GM04504 (cell line): ENCODE data around the gene SH3GL2.
A peak's percentile ranks its signal among the peaks of the same experiment; 100 is the strongest.

Experiments used
- DNase-seq: peaks from one replicate; pipeline ENCODE4 v3.0.0-alpha.2; 2012; ENCODE audit warnings: low read depth

Gene SH3GL2

GRCh38 chr9:17578911-17579793 is at the start of gene SH3GL2:
TSS of gene SH3GL2 (plus strand) at chr9:17579066.
- DNase-seq, result no peak

- peak; percentile 7 for DNase-seq
Measured at GRCh38 chr9:17531642-17532254, 47.1 kb upstream of the SH3GL2 start.

DNA sequence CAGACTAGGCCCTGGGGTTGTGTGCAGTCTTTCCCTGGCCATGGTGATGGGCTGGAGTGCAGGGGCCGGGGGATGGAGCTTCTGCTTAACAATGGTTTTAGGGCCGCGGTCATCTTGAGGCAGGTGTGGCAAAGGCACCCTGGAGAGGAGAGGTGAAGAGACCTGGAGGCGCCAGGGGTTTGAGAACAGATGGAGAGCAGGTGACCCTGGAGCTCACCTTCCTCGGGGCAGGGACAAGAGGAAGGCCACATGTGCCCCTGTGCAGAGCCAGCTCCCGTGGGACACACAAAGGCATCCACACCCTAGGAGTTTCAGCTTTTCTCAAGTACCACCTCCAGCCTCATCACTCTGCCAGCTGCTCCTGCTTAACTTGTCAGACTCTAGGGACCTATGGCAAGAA is 46.4 kb upstream of the SH3GL2 start:
- no peak for DNase-seq

GRCh38 chr9:17535176-17535575 is 43.7 kb upstream of the SH3GL2 start:
- DNase-seq, result no peak

DNA sequence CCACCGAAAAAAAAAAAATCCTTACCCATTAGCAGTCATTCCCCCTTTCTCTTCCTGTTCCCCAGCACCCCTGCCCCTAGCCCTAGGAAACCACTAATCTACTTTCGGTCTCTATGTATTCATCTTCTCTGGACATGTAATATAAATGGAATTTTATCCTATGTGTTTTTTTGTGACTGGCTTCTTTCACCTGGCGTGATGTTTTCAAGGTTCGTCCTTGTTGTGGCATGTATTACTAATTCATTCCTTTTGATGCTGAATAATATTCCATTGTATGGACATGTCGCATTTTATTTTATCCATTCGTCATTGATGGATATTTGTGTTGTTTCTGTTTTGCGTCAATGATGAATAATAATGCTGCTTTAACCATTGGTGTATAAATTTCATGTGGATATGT is 42.8 kb upstream of the SH3GL2 start:
- no peak for DNase-seq

GRCh38 chr9:17551023-17551422 is 27.8 kb upstream of the SH3GL2 start:
- no peak for DNase-seq

- no peak for DNase-seq
Measured at GRCh38 chr9:17555362-17556054, 23.4 kb upstream of the SH3GL2 start.

DNA sequence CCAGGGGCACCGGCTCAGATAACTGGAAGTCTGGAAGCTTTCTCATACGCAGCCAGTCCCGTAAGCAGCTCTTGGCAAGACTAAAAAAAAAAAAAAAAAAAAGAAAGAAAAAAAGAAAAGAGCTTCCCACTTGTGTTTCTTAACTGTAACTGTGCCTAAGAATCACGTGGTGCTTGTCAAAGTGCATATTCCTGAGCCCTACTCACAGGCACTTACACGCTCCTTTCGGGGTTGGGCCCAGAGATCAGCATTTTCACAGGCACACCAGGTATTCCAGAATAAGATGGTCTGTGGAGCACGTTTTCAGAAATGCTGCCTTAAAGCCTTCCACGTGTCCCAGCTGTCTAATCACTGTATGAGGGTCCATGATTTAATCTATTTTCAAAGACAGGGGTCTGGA is 22.6 kb upstream of the SH3GL2 start:
- DNase-seq, result no peak

GRCh38 chr9:17556935-17557334 is 21.9 kb upstream of the SH3GL2 start:
- no peak for DNase-seq

DNA sequence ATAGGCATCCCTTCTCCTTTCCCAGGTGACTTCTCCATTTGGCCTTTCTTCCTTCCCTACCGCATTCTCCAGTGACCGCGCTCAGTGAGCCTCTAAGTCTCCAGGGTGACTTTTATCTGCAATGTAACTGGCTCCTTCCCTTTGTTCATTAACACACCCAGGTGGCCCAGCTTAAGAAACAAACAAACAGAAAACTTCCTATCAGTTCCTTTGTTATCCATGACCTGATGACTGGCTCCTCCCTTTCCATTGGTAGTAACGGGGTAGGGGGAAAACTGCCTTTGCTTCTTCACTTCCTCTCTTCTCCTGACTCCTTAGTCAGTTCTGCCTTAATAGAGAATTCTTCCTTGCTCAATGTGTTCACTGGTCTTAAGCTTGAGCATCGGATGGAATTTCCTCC is 7.0 kb upstream of the SH3GL2 start:
- no peak for DNase-seq

GRCh38 chr9:17574342-17574741 is 4.5 kb upstream of the SH3GL2 start:
- no peak for DNase-seq

DNA sequence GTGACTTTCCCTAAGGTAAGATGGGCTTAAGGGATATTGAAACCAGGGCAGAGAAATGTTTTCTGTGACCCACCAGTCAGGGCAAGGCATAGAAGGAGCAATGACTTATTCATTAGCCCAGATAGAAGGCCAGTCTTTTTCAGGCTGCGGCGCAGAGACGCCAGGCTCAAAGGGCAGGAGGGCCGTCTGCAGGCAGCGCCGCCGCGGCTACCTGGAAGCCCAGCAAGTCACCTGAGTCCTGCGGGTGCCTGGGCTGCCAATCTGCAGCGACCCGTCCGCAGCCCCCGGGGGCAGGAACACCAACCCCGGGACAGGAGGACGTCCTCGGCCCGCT is 322 bp upstream of the SH3GL2 start:
- no peak for DNase-seq

DNA sequence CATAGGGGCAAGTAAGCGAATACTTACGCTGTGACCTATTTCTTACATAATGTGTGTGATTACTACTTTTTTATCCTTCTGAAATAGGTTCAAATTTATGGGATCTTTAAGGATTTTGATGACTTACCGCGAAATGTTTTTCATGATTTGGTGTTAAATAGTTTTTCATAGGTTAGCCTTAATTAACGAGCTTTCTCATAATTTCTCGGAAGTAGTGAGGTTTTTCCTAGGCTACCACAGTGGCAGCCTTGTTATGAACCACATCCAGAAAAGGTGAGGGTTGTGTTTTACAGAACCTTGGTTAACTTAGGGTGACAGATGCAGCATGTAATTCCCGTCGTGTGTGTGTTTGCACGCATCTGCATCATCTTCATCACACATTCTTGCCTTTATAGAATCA is 1.3 kb downstream of the SH3GL2 start:
- DNase-seq, result no peak

DNA sequence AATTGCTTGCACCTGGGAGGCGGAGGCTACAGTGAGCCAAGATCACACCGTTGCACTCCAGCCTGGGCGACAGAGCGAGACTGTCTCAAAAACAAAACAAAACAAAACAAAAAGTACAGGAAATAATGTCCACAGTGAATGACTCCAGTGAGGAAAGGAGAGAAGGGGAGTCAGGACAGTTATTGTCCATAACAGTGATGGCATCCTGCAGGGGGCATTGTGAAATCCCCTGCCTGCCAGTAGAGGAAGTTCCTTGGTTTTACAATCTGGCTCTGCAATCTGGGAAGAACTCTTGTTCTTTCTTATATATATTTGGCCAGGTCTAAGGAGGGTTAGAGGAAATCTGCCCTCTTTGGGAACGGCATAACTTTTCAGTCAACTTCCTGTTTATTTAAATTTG is 8.2 kb downstream of the SH3GL2 start:
- DNase-seq, result no peak

DNA sequence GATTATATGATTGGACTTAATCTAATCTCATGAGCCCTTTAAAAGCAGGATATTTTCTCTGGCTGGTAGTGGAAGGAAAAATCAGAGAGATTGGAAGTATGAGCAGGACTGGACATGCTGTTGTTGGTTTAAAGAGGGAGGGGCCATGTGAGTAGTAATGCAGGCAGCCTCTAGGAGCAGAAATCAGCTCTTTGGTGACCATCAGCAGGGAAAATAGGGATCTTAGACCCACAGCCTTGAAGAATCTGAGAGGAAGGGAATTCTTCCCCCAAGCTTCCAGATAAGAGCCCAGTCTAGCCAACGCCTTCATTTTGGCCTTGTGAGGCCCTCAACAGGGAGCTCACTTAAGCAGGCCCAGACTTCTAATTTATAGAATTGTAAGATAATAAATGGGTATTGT is 9.5 kb downstream of the SH3GL2 start:
- DNase-seq, result no peak

- DNase-seq, result no peak
Measured at GRCh38 chr9:17588941-17589340, 10.1 kb downstream of the SH3GL2 start.

GRCh38 chr9:17589771-17590170 is 10.9 kb downstream of the SH3GL2 start:
- no peak for DNase-seq

DNA sequence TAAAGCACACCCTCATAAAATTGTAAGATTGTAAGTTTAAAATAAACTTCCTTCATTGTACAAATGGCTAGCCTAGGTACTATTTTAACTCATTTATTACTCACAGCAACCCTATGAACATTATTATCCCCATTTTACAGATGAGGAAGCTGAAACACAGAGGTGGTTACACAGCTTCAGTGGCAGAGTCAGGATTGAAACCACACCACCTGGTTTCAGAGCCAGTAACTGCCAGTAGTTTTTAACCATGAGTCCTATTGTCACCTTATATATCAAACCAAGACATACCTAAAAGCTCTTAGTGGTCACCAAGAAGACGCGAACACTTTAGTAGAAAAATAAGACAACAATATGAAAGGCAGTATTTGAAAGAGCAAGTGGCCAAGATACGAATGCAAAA is 16.1 kb downstream of the SH3GL2 start:
- DNase-seq, result no peak

GRCh38 chr9:17597977-17598376 is 19.1 kb downstream of the SH3GL2 start:
- no peak for DNase-seq

DNA sequence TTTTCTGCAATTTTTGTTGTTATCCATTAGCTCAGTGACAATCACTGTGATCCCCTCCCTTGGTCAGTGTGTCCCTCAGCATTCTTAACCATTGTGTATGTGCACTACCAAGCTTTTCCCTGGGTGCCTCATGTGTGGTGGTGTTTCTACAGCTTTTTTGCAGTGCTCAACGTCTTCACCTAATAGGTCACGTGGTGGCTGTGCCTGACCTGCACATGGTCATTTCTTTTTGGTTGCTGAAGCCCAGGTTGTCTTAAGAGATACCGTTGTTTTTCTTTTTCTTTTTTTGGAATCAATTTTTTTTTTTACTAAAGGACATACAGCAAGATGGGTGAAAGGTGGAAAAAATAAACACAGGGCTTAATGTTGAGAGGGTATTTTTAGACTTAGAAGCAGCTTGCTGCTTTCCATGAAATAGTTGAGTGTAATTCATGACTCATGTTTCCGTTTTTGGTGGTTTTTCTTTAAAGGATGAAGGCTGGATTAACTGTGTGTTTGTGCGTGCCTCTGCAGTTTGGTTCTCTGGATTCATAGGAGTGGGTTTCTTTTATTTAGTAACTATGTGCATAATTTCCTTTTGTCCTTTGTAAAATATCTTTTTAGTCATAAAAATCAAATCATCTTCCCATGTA is 22.2 kb downstream of the SH3GL2 start:
- DNase-seq, result no peak

DNA sequence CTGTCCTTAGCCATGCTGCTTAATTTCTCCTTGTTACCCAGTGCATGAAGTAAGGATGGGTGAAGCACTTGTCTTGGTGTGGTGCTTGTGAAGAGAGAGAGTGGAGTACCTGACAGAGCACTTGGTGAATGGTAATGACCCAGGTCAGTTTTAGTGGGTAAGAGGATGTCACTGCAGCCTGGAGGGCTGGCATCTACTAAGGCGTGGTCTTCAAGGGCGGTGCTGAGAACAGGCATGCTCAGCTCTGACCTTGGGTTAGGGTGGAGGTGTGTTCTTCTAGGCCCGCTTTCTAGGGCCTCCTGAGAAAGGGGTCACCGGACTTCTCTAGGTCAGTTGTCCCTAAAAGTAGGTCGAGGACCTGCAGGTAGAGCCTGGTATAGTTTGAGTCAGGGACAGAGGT is 25.7 kb downstream of the SH3GL2 start:
- DNase-seq, result no peak

- DNase-seq, result no peak
Measured at GRCh38 chr9:17609312-17610005, 30.6 kb downstream of the SH3GL2 start.
